Activated CD4-positive, alpha-beta T cell treated with anti-CD3 and anti-CD28 coated beads, Interleukin-2, amount 50 U/mL, for 1 hour (primary cell): ENCODE data around the gene CHST5.
"Not testable (repeated sequence)": the region's sequence is repeated elsewhere in the genome, so short reads cannot be mapped to it uniquely, and the experiment has no call there.

Source experiments
- DNase-seq: peaks from one replicate; pipeline ENCODE4 v3.0.0-alpha.2; 2020

Gene CHST5

GRCh38 chr16:75502916-75503605 is 32.8 kb downstream of the CHST5 start:
- DNase-seq = no peak

- not testable (repeated sequence) for DNase-seq
Measured at GRCh38 chr16:75501820-75502219, 34.1 kb downstream of the CHST5 start.

- no peak for DNase-seq
Measured at GRCh38 chr16:75501359-75501758, 34.5 kb downstream of the CHST5 start.

- not testable (repeated sequence) for DNase-seq
Measured at GRCh38 chr16:75498605-75499322, 37.1 kb downstream of the CHST5 start.

- no peak for DNase-seq
Measured at GRCh38 chr16:75497558-75497957, 38.4 kb downstream of the CHST5 start.

- no peak for DNase-seq
Measured at GRCh38 chr16:75495076-75495674, 40.7 kb downstream of the CHST5 start, which contains the start of gene CHST6. CHST6 (minus strand) TSS chr16:75495441; CDS start chr16:75479828, 15,613 bp downstream.

- no peak for DNase-seq
Measured at GRCh38 chr16:75494661-75495075, 41.2 kb downstream of the CHST5 start.

GRCh38 chr16:75494184-75494583 is 41.7 kb downstream of the CHST5 start:
- DNase-seq = no peak

- DNase-seq = no peak
Measured at GRCh38 chr16:75491876-75492275, 44.0 kb downstream of the CHST5 start.

- DNase-seq = no peak
Measured at GRCh38 chr16:75488322-75488721, 47.6 kb downstream of the CHST5 start.

- no peak for DNase-seq
Measured at GRCh38 chr16:75486676-75487313, 49.1 kb downstream of the CHST5 start.

- no peak for DNase-seq
Measured at GRCh38 chr16:75486014-75486675, 49.8 kb downstream of the CHST5 start.

- DNase-seq = no peak
Measured at GRCh38 chr16:75485230-75486013, 50.5 kb downstream of the CHST5 start.

GRCh38 chr16:75483222-75483621 is 52.7 kb downstream of the CHST5 start:
- DNase-seq = no peak

- no peak for DNase-seq
Measured at GRCh38 chr16:75482434-75483205, 53.3 kb downstream of the CHST5 start.

- no peak for DNase-seq
Measured at GRCh38 chr16:75481475-75481874, 54.4 kb downstream of the CHST5 start.

GRCh38 chr16:75479421-75479990 is 56.4 kb downstream of the CHST5 start:
- DNase-seq = no peak
